ENCODE results near the gene TIAM2.

GRCh38 chr6:155287762-155288161 lies 292.6 kb downstream of the TIAM2 start:
- TF ChIP-seq, protein P1, sequence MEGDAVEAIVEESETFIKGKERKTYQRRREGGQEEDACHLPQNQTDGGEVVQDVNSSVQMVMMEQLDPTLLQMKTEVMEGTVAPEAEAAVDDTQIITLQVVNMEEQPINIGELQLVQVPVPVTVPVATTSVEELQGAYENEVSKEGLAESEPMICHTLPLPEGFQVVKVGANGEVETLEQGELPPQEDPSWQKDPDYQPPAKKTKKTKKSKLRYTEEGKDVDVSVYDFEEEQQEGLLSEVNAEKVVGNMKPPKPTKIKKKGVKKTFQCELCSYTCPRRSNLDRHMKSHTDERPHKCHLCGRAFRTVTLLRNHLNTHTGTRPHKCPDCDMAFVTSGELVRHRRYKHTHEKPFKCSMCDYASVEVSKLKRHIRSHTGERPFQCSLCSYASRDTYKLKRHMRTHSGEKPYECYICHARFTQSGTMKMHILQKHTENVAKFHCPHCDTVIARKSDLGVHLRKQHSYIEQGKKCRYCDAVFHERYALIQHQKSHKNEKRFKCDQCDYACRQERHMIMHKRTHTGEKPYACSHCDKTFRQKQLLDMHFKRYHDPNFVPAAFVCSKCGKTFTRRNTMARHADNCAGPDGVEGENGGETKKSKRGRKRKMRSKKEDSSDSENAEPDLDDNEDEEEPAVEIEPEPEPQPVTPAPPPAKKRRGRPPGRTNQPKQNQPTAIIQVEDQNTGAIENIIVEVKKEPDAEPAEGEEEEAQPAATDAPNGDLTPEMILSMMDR (IDR thresholded peaks at IDR 0.05), result no peak
- TF ChIP-seq EP300 (IDR thresholded peaks at IDR 0.05), result no peak

Data from upper lobe of left lung (tissue), 4 donors.